Measurements from ENCODE around the gene INPP4A.
"Not testable (repeated sequence)": the region's sequence is repeated elsewhere in the genome, so short reads cannot be mapped to it uniquely, and the experiment has no call there.

INPP4A gene

DNA sequence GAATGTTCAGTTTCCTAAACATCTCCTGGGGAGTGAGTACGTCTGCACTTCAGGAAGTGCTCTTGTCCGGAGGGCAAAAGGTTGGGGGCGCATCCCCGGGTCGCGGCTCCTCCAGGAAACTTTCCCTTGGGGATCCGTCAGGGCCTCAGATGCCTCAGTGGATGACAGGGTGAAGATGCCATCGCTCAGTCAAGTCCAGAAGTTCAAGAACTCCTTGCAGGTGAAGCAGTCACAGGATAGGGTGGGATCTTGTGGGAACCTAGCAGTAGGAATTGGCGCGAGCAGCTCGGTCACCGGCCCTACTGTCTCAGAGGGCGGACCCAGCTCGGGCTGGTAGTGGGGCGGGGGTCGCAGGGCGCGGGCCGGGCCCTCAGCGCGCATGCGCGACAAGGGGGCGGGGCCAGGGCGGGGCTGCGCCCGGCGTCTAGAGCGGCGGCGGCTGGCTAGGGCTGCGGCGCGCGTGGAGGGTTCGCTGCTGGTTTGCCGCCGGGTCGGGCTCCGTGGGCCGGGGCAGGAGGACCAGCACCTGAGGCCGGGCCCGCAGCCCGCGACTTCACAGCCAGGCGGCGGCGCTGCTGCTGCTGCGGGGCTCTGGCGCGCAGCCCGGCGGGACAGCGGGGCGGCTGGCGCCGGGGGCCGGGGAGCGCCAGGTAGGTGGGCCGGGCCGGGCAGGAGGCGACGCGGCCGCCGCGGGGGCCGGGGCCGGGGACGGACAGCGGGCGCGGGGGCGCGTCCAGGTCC lies at the start of gene INPP4A:
Gene INPP4A, plus strand, starts transcription at position 423 of the 741 bp plus-strand sequence. CDS start 75,191 bp downstream, outside the sequence.
- DNase-seq, result peak; percentile 21

GRCh38 chr2:98395977-98396376 lies 48.7 kb upstream of the INPP4A start:
- DNase-seq, result no peak

GRCh38 chr2:98396745-98397355 lies 47.8 kb upstream of the INPP4A start:
- DNase-seq, result no peak

GRCh38 chr2:98399140-98399539 lies 45.5 kb upstream of the INPP4A start:
- no peak for DNase-seq

- no peak for DNase-seq
These were observed 40.8 kb upstream of the INPP4A start for GRCh38 chr2:98403878-98404277.

GRCh38 chr2:98404556-98405250 lies 40.0 kb upstream of the INPP4A start:
- DNase-seq, result no peak

DNA sequence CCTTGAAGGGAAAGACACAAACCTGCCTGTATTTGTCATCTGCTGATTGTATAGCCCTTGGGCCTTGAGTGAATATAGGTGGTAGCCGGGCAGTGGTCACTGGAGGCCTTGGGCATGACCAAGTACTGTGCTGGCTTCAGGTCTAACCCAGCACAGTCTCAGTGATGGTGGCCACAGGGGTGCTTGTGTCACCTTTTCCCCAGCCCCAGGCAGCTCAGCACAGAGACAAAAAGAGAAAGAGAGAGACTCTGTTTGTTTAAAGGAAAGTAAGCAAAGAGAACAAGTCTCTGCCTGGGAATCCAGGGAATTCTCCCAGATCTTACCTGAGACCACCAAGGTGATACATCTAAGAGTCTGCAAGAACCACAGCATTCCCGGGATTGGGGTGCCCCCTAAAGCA lies 39.4 kb upstream of the INPP4A start:
- DNase-seq, result no peak

DNA sequence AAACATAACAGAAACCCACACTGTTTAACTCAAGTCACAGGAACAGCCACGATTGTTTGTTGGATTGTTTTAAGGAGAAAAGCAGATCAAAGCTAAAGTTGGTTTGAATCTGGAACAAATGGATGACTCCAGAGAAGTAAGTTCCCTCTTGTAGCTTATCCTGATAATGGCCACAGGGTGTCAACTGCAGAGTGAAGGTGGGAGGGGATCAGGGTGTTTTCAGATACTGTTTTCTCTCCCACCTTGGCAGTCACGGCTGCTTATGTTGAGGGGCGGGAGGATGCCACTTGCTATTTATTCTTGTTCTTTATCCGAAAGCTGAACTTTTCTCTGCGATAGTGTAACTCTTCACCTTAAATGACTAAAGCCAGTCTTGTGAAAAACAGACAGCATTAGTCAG lies 36.5 kb upstream of the INPP4A start:
- DNase-seq, result no peak

- peak; percentile 0 for DNase-seq
These were observed 31.8 kb upstream of the INPP4A start for GRCh38 chr2:98412751-98413458.

GRCh38 chr2:98414246-98414645 lies 30.4 kb upstream of the INPP4A start:
- not testable (repeated sequence) for DNase-seq

GRCh38 chr2:98415719-98416248 lies 28.9 kb upstream of the INPP4A start:
- not testable (repeated sequence) for DNase-seq

DNA sequence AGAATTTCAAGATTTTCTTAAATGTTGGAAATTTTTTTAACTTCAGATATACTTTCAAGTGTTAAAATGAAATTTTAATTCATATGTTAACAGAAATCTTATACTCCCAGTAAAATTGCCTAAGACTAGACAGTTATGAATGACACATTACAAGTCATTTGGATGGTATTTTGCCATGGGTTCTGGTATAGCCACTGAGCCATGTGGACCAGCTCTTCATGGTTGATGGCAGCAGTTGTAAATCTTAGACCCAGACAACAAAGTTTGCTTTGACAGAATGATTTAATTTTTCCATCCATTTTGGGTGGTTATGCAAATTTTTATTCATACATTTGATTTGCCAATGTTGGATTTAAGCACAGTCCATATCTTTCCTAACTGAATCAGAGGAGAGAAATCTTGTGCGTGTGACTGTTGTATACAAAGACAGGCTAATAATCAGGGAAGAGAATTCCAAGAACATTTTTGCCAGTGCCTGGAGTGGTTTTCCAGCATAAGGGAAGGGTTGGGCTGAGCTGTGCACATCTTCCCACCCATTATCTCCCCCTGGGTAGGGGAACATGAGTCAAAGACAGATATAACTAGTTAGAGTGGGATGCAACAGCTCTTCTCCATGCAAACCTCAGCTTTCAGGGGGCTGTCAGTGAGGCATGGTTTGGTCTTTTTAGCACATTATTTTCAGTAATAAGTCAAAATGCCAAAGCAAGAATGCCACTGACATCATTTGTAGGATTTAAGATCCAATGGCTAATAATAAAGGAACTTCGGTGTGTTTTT lies 28.1 kb upstream of the INPP4A start:
- DNase-seq, result no peak

DNA sequence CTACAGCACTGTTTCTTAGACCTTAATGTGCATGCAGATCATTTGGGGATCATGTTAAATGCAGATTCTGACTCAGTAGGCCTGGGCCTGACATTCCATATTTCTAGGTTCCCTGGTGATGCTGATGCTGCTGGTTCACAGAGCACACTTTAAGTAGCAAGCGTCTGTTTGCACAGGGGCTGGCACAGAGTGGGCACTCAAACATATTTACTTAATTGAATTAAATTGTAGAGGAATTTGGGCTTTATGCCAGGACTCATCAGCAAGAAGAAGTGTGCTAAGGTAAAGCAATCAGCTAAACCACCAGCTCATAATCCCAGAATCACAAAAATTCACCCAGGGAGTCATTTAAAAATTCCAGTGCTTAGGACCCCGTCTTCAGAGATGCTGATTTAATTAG lies 25.1 kb upstream of the INPP4A start:
- no peak for DNase-seq

GRCh38 chr2:98419977-98420725 lies 24.5 kb upstream of the INPP4A start:
- DNase-seq, result no peak

DNA sequence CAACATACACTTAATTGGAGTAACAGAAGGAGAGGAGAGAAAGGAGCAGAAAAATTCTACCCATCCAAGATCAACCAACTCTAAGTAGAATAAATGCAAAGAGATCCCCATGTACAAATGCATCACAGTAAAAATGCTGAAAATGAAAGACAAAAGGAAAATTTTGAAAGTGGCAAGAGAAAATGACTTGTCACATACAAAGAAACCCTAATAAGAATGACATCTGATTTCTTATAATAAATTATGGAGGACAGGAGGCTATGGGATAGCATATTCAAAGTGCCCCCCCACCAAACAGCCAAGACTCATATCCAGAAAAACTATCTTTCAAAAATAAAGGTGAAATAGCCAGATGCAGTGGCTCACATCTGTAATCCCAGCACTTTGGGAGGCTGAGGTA lies 22.2 kb upstream of the INPP4A start:
- DNase-seq, result no peak

DNA sequence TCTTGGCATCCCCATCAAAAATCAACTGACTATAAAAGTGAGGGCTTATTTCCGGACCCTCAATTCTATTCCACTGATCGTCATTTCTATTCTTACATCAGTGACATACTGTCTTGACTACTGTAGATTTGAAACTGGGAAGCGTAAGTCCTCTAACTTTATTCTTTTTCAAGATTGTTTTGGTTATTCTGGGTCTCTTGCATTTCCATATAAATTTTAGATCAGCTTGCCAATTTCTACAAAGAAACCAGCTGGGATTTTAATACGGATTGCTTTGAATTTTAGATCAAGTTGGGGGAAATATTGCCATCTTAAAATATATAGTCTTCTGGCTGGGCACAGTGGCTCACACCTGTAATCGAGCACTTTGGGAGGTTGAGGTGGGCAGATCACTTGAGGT lies 17.9 kb upstream of the INPP4A start:
- no peak for DNase-seq

DNA sequence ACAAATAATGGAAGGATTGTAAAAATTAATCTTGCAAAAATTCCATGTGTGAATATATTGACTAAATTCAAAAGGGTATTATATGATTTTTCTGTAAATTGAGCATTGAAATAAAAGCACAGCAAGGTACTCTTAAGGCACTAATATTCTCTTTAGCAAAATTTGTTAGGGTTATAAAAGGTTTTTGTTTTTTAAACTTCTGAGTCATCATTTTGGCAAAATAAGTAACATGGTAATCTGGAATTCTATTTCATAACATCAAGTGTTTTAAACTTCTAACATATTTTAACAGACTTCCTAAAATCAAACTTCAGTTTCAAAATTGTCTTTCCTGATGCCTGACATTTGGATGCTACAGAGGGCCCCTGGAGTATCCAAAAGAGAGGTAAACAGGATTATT lies 12.5 kb upstream of the INPP4A start:
- no peak for DNase-seq

- DNase-seq, result no peak
These were observed 11.2 kb upstream of the INPP4A start for GRCh38 chr2:98433363-98433964.

GRCh38 chr2:98434492-98434891 lies 10.2 kb upstream of the INPP4A start:
- DNase-seq, result no peak

DNA sequence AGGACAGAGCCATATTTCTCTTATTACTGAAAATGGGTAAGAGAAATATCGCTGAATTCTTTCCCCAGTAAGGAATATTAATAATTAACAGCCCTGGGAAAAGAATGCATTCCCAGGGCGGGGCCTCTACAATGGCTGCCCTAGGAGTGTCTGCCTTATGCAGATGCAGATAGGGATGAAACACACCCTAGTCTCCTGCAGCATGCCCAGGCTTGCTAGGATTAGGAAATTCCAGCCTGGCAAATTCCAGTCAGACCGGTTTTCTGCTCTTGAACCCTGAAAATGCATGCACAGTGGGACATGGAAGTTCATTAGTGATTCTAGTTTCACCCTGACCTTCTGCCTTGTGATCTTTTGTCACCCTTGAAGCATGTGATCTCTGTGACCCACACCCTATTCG lies 9.0 kb upstream of the INPP4A start:
- DNase-seq, result not testable (repeated sequence)

- no peak for DNase-seq
These were observed 7.9 kb upstream of the INPP4A start for GRCh38 chr2:98436734-98437133.

Measured in NCI-H1436 treated with DMSO at 0.1 percent for 48 hours (cell line).